Measurements from ENCODE around the gene TRIM38.

DNA sequence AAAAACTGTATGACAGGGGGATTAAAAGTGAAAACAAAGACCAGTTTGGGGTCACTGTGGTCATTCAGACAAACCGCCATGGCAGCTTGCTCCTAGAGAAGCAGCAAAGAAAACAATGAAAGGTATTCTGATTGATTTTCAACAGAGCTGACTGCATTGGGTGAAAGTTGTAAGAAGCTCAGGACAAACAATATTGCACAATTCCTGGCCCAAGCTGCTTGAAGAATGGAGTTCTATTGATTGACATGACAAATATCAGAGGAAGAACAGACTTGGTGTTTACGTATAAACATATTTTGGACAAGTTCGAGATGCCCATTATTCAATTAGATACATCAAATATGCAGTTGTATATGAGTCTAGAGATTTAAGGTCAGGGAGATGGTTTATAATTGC lies 62.0 kb downstream of the TRIM38 start:
- no peak for TF ChIP-seq ZNF337 (CRISPR knock-in tag; IDR thresholded peaks at IDR 0.05; ENCODE audit: borderline replicate concordance, low read depth)
- TF ChIP-seq, protein P1, sequence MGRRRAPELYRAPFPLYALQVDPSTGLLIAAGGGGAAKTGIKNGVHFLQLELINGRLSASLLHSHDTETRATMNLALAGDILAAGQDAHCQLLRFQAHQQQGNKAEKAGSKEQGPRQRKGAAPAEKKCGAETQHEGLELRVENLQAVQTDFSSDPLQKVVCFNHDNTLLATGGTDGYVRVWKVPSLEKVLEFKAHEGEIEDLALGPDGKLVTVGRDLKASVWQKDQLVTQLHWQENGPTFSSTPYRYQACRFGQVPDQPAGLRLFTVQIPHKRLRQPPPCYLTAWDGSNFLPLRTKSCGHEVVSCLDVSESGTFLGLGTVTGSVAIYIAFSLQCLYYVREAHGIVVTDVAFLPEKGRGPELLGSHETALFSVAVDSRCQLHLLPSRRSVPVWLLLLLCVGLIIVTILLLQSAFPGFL (CRISPR knock-in tag; IDR thresholded peaks at IDR 0.05), result no peak
- no peak for TF ChIP-seq TGIF2 (CRISPR knock-in tag; IDR thresholded peaks at IDR 0.05)
- no peak for TF ChIP-seq BHLHE40 (IDR thresholded peaks at IDR 0.05; ENCODE audit: low read length)
- no peak for TF ChIP-seq KLF16 (CRISPR knock-in tag; IDR thresholded peaks at IDR 0.05)
- TF ChIP-seq, protein P2, sequence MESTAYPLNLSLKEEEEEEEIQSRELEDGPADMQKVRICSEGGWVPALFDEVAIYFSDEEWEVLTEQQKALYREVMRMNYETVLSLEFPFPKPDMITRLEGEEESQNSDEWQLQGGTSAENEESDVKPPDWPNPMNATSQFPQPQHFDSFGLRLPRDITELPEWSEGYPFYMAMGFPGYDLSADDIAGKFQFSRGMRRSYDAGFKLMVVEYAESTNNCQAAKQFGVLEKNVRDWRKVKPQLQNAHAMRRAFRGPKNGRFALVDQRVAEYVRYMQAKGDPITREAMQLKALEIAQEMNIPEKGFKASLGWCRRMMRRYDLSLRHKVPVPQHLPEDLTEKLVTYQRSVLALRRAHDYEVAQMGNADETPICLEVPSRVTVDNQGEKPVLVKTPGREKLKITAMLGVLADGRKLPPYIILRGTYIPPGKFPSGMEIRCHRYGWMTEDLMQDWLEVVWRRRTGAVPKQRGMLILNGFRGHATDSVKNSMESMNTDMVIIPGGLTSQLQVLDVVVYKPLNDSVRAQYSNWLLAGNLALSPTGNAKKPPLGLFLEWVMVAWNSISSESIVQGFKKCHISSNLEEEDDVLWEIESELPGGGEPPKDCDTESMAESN (CRISPR knock-in tag; conservative IDR thresholded peaks at IDR 0.05), result no peak
- no peak for TF ChIP-seq ZBTB7B (CRISPR knock-in tag; IDR thresholded peaks at IDR 0.05)
